Measurements from ENCODE around the gene MRLN. TPM values are rescaled to one million over a fixed set of nuclear protein-coding genes. Genes with fewer than 3 reads are reported as not detected.

The MRLN gene
- total RNA-seq, 2 donors from 2014 or later = not detected

DNA sequence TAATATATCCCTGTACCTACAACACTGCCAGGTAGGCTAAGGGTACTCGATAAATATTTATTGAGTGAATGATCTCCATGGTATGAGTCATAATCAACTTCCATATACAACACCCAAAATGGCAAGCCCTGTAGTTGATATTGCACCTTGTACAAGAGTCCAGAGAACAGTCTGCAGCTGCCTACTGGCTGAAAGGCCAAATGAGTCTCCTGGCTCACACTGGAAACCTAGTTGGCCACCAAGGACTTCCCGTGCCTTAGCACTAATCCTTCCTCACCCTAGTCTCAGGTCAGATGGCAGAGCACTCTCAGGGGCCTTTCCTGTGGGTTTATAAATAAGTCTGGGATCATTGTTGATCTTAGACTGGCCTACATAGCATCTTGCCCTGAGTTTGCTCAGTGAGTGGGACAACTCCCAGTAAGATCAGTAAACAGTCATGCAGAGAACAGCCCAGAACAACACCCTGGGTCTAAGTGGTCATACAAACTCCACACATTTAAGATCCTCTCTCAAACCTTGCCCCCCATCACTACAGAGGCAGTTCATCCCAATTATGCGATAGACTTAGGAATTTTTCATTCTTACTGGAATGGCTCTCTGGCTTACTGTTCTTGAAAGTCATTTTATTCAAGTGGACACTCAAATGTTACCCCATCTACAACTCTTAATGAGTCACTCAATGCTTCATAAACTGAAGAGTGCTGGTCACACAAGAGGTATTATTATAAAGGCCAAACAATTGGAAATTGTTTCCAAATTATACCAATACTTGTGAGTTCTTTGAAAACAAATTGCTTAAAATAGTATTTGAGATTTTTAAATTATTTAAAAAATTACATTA, 28.9 kb downstream of the MRLN start:
- no peaks in the 10 kb centered on the region for H3K27me3 ChIP-seq
- H3K9me3 ChIP-seq = no peaks in the 10 kb centered on the region
- no peaks in the 10 kb centered on the region for H3K4me1 ChIP-seq
- no peak overlapping the region for H3K4me3 ChIP-seq
- no peaks in the 10 kb centered on the region for H3K36me3 ChIP-seq
- peak; percentile 68 for DNase-seq
- intact Hi-C loops (cut with DNase I) = no loop called here
- no peak overlapping the region for H3K9ac ChIP-seq (ENCODE audit: low read depth in 2 of 2, low read length in 2 of 2)
- H3K27ac ChIP-seq = peak overlapping the region; percentile 75
- TF ChIP-seq, protein P1, sequence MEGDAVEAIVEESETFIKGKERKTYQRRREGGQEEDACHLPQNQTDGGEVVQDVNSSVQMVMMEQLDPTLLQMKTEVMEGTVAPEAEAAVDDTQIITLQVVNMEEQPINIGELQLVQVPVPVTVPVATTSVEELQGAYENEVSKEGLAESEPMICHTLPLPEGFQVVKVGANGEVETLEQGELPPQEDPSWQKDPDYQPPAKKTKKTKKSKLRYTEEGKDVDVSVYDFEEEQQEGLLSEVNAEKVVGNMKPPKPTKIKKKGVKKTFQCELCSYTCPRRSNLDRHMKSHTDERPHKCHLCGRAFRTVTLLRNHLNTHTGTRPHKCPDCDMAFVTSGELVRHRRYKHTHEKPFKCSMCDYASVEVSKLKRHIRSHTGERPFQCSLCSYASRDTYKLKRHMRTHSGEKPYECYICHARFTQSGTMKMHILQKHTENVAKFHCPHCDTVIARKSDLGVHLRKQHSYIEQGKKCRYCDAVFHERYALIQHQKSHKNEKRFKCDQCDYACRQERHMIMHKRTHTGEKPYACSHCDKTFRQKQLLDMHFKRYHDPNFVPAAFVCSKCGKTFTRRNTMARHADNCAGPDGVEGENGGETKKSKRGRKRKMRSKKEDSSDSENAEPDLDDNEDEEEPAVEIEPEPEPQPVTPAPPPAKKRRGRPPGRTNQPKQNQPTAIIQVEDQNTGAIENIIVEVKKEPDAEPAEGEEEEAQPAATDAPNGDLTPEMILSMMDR (IDR thresholded peaks at IDR 0.05) = no peak

DNA sequence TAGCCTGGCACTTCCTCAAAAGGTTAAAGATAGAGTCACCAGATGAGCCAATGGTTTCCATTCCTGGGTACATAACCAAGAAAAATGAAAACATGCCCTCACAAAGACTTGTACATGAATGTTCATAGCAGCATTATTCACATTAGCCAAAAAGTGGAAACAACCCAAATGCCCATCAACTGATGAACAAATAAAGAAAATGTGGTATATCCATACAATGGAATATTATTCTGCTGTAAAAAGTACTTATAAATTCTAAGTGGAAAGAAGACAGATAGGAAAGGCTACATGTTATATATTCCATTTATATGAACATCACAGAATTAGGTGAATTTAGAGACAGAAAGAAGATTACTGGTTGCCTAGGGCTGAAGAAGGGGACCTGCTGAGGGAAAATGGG, 32.9 kb downstream of the MRLN start:
- TF ChIP-seq, protein P1 (IDR thresholded peaks at IDR 0.05) = no peak
- no peak for DNase-seq

DNA sequence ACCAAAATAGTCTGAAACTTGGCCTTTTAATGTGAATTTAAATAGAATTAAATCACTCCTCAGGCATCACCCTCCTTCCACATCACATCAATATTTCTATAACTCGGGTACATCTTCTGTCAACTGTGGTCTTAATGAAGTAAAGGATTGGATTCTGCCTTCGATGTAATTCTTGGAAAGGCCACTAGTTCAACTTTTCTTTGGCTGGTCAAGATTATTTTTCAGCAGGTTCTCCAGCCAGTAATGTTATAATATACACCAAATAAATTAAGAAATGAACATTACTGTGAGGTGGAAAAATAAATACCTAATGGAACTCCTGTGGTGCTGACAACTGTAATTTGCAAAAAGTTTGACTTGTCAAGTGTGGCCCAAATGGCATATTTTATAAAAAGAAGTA, 33.9 kb downstream of the MRLN start:
- no peaks in the 10 kb centered on the region for H3K4me1 ChIP-seq
- intact Hi-C loops (cut with DNase I) = no loop called here

More for the DNA sequence above, 32.9 kb downstream of the MRLN start:
- Histone ChIP-seq H3K27me3 (no peaks in the 10 kb centered on the region), H3K27ac (no peak overlapping the region), H3K9ac (ENCODE audit: low read depth in 2 of 2, low read length in 2 of 2) (no peak overlapping the region), H3K4me3 (no peak overlapping the region), H3K4me1 (no peaks in the 10 kb centered on the region), H3K9me3 (no peaks in the 10 kb centered on the region), H3K36me3 (no peaks in the 10 kb centered on the region)
- intact Hi-C loops (cut with DNase I) = no loop called here

DNA sequence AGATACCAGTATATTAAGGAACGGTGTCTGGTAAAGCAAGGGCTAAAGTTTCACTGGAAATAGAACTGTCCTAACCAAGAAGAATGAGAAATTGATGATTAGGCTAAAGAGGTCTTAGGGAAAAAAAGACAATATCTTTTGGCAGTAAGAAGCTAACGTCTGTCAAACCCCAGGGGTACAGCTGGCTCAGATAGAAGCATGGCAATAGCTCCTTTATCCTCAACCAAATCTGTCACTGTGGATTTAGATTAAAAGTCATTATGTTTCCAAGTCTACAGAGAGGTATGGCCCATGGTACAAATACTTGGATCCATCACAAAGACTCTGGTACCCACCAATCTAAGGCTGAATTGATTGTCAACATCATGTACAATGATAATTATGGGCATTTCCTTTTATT, 35.0 kb downstream of the MRLN start:
- Histone ChIP-seq H3K27me3 (no peaks in the 10 kb centered on the region), H3K4me1 (no peaks in the 10 kb centered on the region), H3K9me3 (no peaks in the 10 kb centered on the region), H3K36me3 (no peaks in the 10 kb centered on the region), H3K9ac (ENCODE audit: low read depth in 2 of 2, low read length in 2 of 2) (no peak overlapping the region), H3K4me3 (no peak overlapping the region), H3K27ac (no peak overlapping the region)
- intact Hi-C loops (cut with DNase I) = no loop called here
- TF ChIP-seq, protein P1 (IDR thresholded peaks at IDR 0.05) = no peak
- no peak for DNase-seq

More for the DNA sequence above, 33.9 kb downstream of the MRLN start:
- no peak overlapping the region for H3K27ac ChIP-seq
- no peak overlapping the region for H3K9ac ChIP-seq (ENCODE audit: low read depth in 2 of 2, low read length in 2 of 2)
- DNase-seq = no peak
- no peak overlapping the region for H3K4me3 ChIP-seq
- H3K27me3 ChIP-seq = no peaks in the 10 kb centered on the region
- H3K36me3 ChIP-seq = no peaks in the 10 kb centered on the region
- TF ChIP-seq, protein P1 (IDR thresholded peaks at IDR 0.05) = no peak
- no peaks in the 10 kb centered on the region for H3K9me3 ChIP-seq

DNA sequence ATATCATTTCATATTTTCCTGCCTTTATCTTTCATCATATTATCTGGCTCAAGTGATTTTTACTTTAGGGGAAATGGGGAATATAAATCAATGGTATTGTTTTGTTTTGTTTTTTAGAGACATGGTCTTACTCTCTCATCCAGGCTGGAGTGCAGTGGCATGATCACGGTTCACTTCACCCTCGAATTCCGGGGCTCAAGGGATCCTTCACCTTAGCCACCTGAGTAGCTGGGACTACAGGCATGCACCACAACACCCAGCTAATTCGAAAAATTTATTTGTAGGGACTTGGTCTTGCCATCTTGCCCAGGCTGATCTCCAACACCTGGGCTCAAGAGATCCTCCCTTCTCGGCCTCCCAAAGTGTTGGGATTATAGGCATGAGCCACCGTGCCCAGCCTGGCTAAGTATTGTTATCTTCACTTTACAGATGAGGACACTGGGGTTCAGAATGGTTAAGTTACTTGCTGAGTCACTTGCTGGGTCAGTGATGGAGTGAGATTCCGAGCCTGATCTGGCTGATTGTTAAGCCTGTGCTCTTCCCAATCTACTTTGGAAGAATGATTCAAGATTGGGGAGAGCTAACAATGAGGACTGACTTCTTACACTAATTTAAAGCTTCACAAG, 39.9 kb downstream of the MRLN start:
- no peaks in the 10 kb centered on the region for H3K36me3 ChIP-seq
- intact Hi-C loops (cut with DNase I) = no loop called here
- no peak overlapping the region for H3K27ac ChIP-seq
- DNase-seq = no peak
- H3K9me3 ChIP-seq = no peaks in the 10 kb centered on the region
- no peaks in the 10 kb centered on the region for H3K4me1 ChIP-seq
- no peak overlapping the region for H3K4me3 ChIP-seq
- no peak overlapping the region for H3K9ac ChIP-seq (ENCODE audit: low read depth in 2 of 2, low read length in 2 of 2)
- TF ChIP-seq, protein P1 (IDR thresholded peaks at IDR 0.05) = no peak
- no peaks in the 10 kb centered on the region for H3K27me3 ChIP-seq
